ENCODE data around the gene ADAMTS17.
"Not testable (repeated sequence)": the region's sequence is repeated elsewhere in the genome, so short reads cannot be mapped to it uniquely, and the experiment has no call there.

The ADAMTS17 gene

DNA sequence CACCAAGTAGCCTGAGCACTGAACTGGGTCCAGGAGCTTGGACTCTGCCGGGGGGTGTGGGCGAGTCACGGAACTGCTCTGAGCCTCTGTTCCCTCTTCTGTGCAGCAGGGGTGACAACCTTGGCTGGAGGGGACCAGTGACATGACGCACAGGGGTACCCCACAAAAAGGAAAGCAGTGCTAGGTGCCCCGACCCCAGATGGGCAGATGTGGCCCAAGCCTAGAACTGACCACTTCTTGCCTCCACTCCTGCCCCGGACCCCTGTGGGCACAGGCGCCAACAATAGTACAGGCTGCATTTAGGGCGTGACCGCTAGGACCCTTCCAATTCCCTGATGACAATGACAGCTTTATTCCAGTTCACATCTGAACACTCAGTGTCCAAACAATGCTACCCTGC lies 352.7 kb downstream of the ADAMTS17 start:
- DNase-seq (ENCODE audit: low spot score): no peak

DNA sequence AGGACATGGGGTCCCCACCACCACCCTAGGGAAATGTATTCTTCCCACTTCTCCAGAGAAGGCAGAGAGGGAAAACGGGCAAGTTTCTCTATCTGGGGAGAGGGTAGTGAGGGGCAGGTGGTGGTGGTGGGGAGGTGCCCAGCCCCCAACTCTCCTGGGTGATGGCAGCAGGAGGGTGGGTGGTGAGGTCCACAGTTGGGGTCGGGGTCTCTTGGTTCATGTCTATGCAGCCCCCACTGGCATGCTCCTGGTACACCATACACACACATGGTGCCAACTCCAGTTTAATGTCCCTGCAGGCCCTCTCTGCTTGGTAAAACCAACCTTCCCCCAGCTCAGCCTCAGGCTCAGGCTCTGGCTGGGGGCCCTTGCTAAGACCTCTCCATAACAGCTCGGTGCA lies 354.1 kb downstream of the ADAMTS17 start:
- no peak for DNase-seq (ENCODE audit: low spot score)

DNA sequence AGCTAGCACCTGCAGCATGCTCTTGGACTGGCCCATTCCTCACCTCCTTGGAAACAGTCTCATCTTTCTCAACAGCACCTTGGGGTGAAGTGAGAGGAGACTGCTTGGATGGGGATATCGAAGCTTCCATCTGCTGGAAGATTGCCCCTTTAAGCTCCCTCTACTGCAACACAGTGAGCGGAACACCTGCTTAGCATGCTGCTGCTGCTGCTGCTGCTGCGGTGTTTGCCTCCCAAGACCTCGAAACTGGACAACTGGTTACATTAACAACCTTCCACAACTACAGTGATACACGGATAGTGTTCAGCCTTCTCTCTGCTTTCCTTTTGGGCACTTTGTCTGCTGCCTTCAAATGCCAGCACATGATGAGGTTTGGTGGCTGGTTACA lies 354.7 kb downstream of the ADAMTS17 start:
- no peak for DNase-seq (ENCODE audit: low spot score)

DNA sequence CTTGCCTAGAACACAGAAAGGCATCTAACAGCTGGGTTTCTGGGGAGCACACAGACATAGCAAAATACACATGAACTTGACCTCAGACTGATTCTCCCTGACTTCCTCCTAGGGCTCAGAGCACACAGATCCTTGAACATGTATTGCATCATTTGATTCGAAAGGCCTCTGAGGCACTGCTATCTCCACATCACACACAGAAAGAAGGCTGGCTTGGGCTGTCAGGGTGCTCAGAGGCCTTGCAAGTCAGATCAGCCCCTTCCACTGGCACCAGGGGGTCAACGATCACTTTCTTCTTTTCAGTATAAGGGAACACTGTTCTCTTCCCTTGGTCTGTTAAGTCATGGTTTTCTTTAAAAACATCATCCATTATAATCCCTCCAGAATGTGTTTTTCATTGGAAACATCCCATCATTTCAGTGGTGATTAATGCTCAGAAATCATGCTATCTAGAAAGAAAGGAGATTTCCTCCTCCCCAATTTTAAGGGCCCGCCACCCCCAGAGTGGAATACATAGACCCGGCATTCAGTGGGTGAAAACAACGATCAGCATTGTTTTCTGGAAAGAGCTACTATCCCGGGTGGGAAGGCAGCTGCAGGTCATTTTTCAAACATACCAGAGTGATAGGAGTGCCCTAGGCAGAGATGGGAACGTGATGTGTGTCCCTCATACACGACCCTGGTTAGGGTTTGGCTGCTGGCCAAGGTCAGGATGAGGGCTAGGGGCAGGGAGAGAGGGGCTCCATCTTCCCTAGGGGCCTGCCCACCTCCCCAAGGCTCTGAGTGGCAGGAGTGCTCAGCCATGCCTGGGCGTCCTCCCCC lies 355.3 kb downstream of the ADAMTS17 start:
- peak; percentile 83 for DNase-seq (ENCODE audit: low spot score)

DNA sequence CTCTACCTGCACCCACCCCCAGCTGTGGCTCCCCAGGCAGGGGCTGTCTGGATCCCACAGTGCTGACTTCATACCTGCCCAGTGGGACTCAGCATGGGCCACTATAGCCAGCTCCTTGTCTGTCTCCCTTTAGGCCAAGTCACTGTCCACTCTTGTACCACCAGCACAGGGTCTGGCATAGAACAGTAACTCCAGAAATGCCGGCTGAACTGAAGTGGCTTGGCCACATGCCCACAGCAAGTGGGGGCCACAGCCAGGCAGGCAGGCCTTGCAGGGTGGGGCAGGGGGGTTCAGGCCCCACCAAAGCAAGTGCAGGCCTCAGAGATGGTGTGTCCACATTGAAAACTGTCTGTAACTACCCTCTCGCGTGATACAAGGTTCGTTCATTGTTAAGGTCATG lies 355.9 kb downstream of the ADAMTS17 start:
- DNase-seq (ENCODE audit: low spot score): no peak

DNA sequence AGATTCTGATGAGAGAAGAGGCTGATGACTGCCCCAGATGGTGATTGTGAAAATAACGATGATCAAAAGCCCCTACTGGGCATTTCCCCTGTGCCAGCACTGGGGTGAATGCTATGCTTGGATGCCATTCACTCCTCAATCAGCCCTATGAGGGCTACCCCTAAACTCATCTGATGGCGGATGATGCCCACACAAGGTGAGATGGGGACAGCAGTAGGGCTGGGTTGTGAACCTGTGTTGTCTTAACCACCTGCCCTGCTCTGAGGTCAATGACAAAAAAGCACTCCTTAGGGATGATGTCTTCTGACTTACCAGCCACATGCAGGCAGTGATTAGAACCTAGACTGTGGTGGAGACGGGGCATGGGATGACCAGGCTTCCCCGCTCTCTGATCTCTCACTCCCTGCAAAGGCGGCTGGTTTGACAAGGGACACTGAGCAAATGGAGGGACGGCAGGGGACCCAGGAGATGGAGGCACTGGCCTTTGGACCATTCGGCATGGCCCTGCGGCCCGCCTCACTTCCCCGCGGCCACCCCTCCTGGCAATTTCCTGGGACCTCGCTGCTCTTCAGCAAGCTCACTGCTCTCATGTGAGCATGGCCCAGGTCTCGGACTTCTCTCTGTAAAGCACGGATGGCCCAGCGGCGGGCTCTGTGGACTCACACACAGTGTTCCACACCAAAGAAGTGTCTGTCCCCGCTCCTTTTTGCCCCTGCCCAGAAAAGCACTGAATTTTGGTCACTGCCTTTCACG lies 357.1 kb downstream of the ADAMTS17 start:
- DNase-seq (ENCODE audit: low spot score): no peak

DNA sequence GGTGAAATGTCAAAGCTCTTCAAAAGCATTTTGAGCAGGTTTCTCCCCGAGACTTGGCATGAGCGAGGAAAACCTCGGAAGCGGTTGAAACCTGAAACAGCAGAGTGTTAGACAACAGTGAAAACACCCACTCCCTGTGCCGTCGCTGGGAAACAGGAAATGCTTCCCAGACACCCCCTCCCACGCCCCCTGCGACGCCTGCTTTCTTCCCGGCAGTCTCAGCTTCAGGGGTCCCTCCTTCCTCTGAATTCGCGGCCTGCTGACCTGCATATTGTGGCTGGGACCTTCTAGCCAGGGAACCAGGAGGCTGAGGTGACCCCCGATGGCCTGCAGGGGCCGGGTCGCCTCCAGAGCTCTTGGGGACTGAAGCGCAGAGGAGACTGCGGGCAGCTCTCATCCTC lies 357.9 kb downstream of the ADAMTS17 start:
- DNase-seq (ENCODE audit: low spot score): no peak

DNA sequence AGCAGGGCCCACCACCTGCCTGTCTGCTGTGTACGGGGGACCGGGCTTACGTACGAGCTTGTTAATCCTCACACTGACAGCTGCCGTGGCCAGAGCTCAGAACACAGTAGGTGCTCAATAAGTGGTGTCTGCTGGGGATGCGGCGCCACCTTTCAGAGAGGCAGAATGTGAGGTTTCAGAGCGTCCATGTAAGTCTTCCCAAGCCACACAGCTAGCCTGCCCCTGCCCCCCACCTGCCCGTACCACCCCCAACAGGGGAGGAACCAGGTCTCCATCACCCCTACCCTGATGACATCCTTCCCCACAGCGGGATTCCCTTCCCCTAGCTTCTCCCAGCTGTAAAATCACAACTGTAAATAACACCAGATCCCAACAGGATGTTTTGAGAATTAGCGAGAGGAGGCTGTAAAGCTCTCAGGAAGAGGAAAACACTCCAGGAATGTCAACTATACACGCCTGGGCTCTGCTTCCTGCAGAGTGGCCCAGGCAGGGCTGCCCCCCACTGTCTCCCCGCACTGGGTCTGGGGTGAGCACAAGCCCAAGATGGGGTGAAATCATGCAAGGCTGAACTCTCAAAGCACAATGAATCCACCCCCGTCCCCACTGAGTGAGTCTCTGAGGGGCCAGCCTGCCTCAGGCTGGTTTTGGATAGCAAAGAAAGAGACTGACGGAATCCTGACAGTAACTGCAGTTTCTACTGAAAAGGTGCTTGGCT lies 358.4 kb downstream of the ADAMTS17 start:
- DNase-seq (ENCODE audit: low spot score): no peak

DNA sequence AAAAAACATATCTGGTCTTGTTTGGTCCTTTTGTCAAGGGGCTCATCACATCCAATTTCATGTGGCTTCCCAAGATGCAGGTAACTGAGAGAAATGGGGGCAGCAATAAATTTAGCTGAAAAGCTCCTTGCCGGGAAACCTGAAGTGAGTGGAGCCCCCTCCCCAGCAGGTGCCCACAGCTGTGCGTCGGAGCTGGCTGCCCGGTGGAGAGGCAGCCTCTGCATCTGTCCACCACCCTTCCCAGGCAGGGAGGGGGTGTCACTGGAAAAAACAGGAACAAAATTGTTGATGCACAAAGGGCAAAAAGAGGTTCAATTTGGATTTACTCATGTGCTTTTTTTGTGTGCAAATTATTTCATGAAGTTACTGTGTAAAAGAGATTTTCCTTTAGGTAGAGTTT lies 359.1 kb downstream of the ADAMTS17 start:
- no peak for DNase-seq (ENCODE audit: low spot score)

DNA sequence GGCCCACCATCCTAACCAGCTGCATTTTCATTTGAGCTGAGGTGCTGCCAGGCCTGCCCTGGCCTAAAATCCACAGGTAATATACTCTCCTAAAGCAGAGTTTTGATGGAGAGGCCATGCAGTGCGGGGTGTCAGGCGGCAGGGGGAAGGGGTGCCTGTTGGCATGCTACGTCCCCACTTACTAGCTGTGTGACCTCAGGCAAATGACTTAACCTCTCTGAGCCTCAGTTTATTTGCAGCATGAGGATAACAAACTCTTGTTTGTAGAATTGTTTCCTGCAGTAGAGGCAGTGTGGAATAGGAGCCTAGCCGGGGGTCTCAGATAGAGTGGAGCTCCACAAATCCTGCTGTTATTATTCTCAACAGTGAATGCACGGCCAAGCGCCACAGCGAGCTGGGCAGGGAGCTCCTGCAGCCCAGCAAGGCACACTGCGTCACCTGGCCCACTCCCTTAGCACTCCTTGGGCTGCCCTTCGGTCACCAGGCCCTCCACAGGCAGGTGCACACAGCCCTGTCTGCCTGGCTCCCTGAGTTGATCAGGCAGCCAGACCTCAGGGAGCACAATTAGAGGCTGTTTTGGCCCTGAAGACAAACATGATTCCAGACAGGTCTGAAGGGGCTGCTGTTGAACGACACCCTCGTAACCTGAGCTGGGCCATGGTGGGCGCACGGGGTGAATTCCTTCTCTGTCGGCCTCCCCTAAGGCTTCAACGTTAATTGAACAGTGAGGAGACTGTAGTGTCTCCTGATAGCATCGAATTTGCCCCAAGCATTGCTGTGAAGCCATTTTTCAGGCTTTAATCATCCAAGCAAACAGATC lies 359.7 kb downstream of the ADAMTS17 start:
- no peak for DNase-seq (ENCODE audit: low spot score)

DNA sequence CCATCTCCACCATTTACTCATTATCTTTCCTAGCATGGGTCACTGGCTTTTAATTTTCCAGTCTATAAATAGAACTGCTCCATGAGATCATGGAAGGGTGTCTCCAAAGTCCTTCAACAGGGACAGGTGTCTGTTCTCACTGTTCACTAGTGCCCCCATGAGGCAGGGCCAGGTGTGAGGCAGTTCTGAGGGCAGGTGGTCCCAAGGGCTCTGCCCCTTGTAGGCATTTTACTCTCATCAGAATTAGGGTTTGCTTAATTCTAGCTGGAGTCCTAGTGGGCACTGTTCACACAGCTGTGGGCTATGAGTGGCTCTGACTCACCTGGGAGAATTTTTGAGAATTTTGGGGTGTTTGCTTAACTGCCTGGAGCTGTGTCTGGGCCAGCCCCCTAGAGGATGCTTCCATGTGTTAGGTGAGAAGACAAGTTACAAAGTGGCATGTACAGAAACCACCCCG lies 360.6 kb downstream of the ADAMTS17 start:
- no peak for DNase-seq (ENCODE audit: low spot score)

DNA sequence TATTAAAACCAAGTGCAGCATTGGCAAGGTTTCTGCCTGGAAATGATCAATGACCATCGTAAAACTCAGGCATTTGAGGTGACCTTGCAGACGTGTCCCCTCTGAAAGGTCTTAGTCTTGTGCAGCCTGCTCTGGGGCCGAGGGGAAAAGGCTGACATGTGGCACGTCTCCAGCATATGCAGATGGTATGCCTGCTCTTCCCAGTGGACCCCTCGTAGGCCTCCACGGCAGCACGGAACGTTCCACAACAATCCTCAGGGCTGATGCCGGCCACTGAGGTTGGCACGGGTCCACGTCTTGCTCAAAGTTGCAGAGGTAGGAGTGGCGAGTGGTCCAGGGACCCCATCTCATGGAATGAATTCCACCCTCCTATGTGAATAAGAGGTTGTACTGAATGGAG lies 361.0 kb downstream of the ADAMTS17 start:
- no peak for DNase-seq (ENCODE audit: low spot score)

DNA sequence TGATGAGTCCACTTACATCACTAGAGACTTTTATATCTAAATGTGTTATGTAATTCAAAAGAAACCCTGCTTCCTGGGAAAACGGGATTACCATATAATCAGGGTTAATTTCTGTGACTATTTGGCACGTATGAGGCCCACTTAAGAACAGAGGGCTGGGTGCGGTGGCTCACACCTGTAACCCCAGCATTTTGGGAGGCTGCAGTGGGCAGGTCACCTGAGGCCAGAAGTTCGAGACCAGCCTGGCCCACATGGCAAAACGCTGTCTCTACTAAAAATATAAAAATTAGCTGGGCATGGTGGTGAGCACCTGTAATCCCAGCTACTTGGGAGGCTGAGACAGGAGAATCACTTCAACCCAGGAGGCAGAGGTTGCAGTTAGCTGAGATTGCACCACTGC lies 361.9 kb downstream of the ADAMTS17 start:
- not testable (repeated sequence) for DNase-seq (ENCODE audit: low spot score)

DNA sequence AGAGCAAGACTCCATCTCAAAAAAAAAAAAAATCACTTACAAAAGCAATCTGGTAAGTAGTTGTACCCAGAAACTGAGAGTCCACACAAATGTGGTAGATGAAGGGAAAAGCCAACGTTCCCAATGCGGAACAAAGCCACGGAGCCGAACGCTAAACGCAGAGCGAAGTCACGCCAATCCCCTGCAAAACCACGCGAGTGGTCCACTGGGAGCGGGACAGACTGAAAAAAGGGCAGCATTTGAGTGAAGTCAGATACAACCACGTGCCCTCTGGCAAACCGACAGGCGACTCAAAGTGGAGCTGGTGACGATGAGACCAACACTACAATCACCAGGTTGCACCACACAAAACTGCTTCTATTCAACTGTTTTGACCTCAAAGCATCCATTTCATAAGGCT lies 362.4 kb downstream of the ADAMTS17 start:
- DNase-seq (ENCODE audit: low spot score): no peak

DNA sequence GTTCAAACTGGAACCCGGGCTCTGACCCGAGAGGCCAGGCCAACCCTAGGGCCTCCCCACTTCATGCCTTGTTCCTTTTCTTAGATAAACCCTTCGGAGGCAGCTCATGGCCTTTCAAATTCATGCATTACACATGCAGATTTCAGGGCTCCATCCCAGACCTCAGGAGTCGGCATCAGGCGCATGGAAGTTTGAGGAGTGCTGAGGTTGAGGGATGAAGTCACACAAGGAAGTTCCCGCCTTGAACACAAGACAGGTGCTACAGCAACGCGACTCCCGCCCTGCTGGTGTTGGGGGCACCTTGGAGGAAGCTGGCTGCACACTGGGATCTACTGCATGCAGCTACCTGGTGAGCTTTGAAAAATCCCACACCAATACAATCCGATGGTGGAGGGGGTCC lies 363.3 kb downstream of the ADAMTS17 start:
- DNase-seq (ENCODE audit: low spot score): no peak

DNA sequence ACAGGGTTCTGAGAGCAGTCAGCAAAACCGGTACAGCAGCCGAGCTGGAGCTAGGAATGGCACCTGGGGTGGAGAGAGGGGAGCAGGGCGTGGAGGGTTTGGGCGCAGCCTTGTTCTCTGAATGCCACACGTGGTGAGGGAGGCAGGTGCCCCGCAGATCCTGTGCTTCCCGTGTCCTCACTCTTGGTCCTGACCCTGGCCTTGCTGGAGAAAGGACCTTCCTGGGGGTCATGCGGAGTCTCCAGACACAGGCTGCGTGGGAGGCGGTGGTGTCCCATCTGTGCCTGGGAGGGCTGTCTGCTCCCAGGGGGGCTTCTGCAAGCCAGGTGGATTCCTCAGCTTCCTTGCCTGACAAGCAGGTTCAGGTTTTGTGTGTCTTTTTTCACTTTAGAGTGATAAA lies 363.8 kb downstream of the ADAMTS17 start:
- DNase-seq (ENCODE audit: low spot score): no peak

DNA sequence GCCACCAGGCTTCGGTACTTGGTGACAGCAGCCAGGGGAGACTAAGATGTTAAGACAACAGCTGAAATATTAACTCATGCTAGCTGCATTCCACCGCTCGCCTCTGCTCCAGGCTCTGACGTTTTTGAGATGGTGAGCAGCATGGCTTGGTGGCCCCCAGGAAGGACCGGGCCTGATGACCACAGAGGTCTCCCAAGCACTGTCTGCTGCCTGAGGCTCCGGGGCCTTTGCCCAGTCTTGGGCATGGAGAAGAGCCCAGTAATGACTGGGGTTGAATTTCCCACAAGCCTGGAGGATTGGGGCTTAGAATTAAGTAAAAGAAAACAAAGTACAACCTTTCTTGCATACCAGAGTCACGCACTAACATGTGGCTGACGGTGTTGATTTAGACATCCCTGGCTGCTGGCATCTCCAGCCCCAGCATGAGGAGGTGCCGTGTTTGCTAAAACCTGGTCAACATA lies 364.9 kb downstream of the ADAMTS17 start:
- DNase-seq (ENCODE audit: low spot score): no peak

DNA sequence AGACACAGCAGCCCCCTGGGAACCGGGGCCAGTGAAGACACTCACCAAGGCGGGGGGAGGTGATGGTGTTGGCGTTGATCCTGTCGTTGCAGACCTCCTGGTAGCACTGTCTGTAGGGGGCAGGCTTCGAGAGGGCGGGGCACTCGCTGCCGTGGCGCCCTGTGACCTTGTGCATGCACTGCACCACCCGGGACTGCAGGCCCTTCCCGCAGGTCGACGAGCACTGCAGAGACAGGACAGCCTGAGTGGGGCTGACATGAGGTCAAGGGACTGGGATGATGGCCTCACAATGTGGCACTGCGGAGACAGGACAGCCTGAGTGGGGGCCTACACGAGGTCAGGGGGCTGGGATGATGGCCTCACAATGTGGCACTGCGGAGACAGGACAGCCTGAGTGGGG lies 365.8 kb downstream of the ADAMTS17 start:
- DNase-seq (ENCODE audit: low spot score): no peak

DNA sequence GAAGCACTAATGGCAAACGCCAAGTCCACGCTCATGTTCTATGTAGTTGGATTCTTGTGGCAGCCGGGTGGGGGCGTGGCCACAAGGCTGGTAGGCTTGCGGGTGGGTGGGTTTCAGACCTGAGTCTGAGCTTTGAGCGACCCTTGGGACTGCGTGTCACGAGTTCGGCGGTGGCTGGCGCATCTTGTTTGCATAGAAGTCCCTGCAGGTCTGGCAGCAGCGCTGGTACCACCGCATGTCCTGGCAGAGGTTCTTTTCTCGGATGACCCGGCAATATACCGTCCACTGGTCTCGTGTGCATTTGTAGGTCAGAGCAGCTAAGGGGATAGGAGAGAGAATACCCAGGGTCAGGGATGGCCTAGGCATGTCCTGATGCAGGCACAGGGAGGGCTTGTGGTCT lies 367.5 kb downstream of the ADAMTS17 start:
- DNase-seq (ENCODE audit: low spot score): no peak

DNA sequence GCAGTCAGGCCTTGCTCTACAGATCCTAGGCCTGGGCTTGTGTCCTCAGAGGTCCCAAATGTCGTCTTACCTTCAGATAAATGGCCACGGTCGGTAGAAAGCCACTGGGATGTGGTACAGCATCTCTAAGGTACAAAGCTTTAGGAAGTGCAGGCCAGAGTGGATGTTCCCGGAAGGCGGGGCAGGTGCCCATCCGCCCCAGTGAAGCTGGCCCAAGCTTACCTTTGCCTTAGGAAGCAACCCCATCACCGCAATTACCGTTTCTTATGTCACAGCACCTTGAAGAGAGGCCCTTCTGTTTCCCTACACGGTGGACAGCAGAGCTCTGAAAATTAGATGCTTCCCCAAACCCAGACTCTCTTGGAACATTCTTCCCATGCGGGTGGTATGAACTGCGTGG lies 368.4 kb downstream of the ADAMTS17 start:
- DNase-seq (ENCODE audit: low spot score): no peak

DNA sequence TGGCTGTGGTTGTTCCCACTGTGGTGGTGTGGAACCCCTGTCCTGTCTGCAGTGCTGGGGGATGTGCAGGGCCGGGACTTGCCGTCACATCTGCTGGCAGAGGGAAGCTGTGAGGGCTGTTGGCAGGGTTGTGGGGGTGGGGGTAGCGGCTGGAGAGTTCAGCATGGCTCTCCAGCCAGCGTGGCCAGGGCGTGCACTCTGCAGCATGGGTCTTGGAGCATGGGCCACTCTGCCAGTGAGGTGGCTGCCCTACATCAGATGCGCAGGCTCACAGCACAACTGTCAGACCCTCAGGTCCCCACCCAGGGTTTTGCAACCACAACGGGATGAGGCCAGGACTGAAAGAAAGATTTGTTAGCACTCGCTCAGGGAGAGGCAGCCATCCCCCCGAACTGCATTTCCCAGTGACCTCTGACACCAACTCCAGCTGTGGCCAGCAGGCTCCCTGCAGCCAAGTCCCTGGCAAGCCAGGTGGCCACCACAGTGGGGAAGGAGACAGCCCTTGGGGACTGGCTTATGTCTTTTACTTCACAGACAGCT lies 370.8 kb downstream of the ADAMTS17 start:
- no peak for DNase-seq (ENCODE audit: low spot score)

Data from COLO829 (cell line).